Stimulated activated naive CD4-positive, alpha-beta T cell treated with Interleukin-2 at 50 U/mL for 16 hours (primary cell): ENCODE data around the gene PLA2G2A.
"Not testable (repeated sequence)": the region's sequence is repeated elsewhere in the genome, so short reads cannot be mapped to it uniquely, and the experiment has no call there.

Experiments used
- DNase-seq: peaks from one replicate; lab custom pipeline; 2025; lab: John Stamatoyannopoulos, UW

The PLA2G2A gene

GRCh38 chr1:19973616-19974015 is 5.8 kb downstream of the PLA2G2A start:
- DNase-seq, result no peak

GRCh38 chr1:19971664-19972063 is 7.8 kb downstream of the PLA2G2A start:
- DNase-seq, result no peak

DNA sequence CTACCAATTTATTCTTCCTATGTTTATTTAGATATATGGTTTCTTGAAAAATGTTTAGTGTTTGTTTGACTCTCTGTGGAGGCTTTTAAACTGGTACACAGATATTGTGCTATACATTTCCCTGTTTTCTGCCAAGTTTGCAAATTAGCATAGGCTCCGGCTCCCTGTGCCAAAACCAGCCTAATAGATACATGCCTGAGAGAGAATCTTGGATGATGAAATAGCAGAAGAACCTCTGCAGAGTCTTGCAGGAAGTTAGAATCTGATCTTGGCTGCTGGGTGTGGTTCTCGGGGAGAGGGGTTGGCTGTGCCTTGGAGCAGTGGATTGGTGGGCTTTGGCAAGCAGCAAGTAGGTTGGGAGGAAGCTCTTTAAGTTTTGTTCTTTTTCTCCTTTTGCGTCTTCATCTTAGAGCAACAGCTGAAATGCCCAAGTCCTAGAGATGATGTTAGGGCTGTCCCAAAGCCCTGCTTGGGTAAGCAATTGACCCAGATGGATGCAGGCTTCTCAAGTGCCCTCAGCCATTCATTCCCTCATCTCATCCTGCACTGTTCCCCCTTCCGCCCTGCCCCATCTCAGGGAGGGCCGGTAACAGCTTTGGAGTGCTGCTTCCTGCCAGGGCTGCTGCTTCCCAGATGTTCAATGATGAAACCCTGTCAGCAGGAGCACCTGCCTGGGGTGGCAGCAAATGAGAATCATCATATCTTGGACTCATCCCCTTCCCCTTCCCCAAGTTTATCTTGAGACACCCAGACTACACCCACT is 9.3 kb downstream of the PLA2G2A start:
- no peak for DNase-seq

- no peak for DNase-seq
These were observed 11.6 kb downstream of the PLA2G2A start for GRCh38 chr1:19967808-19968207.

- no peak for DNase-seq
These were observed 14.9 kb downstream of the PLA2G2A start for GRCh38 chr1:19964542-19964941.

- no peak for DNase-seq
These were observed 15.8 kb downstream of the PLA2G2A start for GRCh38 chr1:19963636-19964035.

- DNase-seq, result no peak
These were observed 18.8 kb downstream of the PLA2G2A start for GRCh38 chr1:19960591-19960990.

DNA sequence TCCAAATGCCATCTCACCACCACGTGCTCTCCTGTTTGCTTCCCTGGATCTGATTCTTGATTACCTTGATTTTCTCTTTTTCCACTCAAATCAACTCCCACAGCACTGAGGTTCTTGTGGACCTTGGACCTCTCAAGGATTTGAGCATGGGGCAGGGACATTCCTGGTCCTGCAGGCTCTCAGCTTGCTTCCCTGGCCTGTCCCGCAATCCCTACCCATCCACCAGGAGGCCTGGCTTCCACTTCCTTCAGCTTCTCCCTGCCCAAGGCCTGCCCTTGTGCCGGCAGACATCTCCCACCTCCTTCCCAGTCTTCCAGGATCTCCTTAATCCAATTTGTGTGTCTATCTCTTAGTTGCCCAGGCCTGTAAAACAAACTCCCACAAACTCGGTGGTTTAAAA is 21.6 kb downstream of the PLA2G2A start:
- no peak for DNase-seq

DNA sequence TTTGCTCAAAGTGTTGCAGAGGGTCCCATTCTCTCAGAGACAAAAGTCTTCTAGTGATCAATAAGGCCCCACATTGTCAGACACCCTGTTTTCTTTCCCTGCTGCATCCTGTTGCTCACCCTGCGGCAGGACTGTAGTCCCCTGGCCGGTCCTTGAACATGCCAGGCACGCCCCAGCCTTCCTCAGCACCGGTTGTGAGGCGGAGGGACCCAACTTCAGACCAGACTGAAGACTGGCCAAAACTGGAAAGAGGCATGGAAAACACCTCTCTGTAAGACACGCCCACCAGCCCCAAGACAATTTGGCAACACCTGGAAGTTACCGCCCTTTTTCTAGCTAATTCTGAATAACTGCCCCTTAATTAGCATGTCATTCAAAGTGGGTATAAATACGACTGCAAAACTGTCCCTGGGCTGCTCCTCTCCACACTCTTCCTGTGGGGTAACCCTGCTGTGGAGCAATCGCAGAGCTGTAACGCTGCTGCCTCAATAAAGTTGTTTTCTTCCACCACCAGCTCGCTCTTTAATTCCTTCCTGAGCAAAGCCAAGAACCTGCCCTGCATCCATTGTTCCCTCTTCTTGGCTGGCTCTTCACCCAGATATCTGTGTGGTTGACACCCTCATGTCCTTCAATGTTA is 23.8 kb downstream of the PLA2G2A start:
- DNase-seq, result no peak

DNA sequence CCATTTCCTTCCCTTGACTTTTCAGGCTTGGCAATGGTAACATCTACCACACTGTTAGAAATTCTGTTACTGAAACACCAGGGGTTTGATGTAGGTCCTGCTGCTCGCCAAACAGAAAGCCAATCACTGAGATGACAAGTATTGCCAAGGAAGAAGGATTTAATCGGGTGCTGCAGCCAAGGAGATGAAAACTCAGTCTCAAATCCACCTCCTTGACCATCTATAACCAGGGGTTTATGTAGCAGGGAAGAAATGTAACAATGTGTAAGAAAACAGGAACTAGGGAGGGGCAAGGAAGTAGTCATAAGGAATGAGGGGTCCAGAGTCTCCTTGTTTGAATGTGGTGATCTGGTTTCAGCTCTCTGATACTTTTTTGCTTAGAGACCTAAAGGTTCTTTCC is 25.4 kb downstream of the PLA2G2A start:
- DNase-seq, result no peak

DNA sequence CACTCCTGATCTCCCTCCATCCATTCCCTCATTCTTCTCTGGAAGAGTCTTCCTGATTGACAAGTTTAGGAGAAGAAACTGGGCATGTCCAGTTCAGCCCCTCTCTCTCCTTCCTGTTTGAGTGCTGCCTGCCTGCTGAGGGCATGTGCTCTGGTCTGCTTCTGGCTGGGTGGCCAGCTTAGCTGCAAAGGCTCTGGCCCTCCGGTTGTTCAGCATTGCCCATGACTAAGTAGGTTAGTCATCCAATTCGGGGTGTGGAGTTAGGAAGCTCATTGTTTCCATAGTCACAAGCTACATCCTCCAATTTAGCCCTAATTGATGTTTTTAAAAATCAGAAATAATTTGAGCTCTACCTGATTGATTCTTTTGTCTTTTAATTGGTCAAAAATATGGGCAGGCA is 30.4 kb downstream of the PLA2G2A start:
- no peak for DNase-seq

DNA sequence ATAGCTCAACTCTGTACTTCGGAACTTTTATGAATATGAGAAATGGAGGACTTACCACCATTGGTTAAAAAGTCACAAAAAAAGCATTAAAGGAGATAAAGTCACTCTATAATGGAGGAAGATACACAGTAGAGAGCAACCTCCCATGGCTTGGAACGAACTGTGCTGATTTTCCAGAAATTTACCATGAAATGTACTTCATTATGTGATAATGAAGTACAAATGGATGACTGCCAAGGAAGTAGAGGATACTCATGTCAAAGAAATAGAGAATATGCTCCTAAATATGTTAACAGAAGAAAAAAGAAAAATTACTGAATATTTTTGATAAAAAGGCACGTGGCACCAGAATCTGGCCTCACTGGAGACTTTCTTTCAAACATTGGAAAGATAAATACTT is 32.4 kb downstream of the PLA2G2A start:
- DNase-seq, result no peak

DNA sequence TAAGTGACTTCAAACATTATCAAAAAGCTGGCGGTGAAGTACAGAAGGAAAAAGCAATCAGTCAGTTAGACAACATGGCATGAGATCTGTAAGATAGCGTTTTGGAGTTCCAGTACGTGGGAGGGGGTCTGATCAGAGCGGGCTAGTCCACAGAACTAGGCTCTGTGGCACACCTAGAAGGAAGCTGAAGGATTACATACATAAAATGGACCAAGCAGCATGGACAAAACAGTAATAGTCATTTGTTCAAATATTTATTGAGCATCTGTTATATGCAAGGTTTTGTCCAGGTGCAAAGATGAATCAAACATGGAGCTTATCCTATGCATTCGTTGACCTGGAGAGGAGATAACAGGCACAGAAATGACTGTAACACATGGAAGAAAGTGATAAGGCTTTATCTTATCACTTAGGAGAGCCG is 33.1 kb downstream of the PLA2G2A start:
- no peak for DNase-seq

GRCh38 chr1:19945914-19946313 is 33.5 kb downstream of the PLA2G2A start:
- no peak for DNase-seq

GRCh38 chr1:19942657-19943056 is 36.8 kb downstream of the PLA2G2A start:
- no peak for DNase-seq

DNA sequence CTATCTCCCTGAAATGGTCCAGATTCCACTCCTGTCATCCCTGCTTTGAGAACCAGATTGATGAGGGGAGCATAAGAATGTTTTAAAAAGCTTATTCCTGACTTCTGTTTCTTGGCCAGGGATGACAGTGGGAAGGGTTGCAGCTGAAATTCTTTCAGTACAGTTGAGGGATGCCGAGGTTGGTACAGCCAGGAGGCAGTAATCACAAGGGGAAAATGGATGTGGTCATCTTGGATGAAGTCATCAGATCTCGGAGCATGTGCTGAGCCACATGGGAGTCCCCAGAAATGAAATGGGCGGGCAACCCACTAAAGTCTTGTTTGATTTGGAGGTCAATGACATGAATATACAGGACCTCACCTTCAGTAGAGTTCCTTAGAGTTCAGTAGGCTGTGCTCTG is 37.3 kb downstream of the PLA2G2A start:
- no peak for DNase-seq

- DNase-seq, result no peak
These were observed 38.2 kb downstream of the PLA2G2A start for GRCh38 chr1:19941206-19941568.

DNA sequence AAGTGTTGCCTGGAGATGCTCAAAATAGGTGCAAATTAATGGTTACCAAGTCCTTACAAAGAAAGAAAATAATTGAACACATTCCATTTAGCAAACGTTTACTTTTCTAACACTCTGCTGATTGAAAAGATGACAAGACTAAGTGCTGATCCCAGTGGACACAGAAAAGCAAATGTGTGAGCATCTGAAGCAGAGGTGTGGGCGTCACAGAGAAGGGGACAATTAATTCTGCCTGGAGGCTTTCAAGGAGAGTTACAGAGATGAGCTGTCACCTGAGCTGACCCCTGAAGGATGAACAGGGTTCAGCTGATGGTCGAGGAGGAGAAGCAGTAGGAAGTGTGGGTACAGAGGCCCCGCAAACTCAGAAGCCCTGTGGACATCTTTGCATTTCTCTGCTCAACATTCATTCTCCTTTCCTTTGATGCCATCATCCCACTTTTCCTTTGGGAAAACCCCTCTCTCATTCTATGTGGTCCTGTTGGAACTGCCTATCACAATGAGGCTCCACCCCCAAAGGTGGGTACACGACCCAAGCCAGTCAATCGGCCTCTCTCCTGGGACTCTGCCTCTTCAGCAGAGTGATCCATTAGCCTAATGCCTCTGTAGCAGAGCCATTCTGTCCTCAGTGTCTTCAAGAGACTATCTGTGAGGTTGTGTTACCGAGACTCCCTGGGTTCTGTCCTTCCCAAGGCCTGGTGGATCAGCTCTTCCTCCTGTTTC is 38.8 kb downstream of the PLA2G2A start:
- no peak for DNase-seq

DNA sequence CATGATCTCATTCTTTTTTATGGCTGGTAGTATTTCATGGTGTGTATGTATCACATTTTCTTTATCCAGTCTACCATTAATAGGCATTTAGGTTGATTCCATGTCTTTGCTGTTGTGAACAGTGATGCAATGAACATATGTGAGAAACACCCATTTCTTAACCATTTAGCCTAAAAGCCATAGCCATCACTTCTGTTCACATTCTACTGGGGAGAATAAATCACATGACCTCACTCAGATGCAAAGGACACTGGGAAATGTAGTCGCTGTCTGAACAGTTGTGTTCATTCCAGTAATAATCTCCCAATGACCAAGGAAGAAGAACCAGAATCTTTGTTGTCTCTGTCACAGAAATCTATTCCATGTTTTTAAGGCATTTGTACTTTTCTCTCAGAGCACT is 40.9 kb downstream of the PLA2G2A start:
- DNase-seq, result no peak

DNA sequence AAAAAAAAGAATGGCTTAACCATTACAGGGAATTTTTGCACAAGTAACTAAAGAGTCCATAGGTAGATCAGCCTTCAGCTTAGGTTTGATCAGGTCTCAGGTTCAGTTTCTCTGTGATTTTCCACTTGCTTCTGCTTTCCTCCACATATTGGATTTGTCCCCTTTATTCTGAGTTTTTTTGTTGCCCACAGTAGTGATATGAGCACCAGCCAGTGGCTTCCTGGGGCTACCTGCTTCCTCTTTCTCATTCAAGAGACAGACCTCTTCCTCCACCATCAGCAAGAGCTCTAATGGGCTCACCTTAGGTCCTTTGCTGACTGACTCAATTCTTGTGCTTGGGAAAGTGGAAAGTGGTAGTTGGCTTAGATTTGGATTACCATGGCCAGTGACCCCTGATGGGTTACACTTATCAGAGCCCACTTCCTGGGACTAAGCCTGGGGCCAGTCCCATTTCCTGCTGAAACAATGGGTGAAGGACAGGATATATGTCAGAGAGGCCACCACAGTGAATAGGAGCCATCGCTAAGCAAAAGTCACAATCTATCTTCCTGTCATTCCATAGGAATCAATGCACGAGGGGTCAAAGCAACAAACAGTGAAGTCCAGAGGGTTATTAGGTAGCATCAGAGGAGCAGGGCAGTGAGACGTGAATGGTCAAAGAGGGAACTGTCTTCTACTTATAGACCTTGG is 43.2 kb downstream of the PLA2G2A start:
- no peak for DNase-seq

DNA sequence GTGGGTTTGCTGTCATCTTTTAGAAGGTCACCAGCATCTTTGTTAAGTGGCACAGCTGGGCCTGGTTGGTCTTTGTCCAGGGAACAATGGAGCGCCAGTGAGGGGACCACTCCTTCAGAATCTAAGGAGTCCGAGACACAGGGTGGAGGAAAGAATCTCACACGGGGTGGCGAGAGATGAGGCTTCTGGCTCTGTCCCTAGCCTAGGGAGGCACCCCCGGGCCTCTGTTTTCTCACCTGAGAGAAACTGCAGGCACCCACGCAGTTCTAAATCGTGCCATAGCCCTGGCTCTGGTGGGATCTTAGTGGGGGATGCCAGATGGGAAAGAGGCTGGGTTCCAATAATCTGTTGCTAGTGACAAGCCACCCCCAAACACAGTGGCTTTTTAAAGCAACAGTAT is 45.1 kb downstream of the PLA2G2A start:
- DNase-seq, result no peak

- DNase-seq, result no peak
These were observed 46.6 kb downstream of the PLA2G2A start for GRCh38 chr1:19932866-19933265.

DNA sequence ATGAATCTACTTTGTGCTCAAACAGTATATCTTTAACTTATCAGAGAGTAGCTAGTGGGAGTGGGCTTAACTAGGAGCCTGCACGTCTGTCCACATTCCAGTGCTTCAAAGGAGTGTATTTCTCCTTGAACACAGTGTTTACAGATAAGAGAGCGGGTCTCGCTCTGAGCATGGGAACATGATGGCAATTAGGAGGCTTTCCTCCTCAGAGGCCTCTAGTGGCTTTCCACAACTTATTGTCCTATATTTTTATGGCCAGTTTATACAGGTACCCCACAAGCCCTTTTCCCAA is 52.3 kb downstream of the PLA2G2A start:
- not testable (repeated sequence) for DNase-seq
